ENCODE measurements around the gene EPB41L2.

Gene EPB41L2

DNA sequence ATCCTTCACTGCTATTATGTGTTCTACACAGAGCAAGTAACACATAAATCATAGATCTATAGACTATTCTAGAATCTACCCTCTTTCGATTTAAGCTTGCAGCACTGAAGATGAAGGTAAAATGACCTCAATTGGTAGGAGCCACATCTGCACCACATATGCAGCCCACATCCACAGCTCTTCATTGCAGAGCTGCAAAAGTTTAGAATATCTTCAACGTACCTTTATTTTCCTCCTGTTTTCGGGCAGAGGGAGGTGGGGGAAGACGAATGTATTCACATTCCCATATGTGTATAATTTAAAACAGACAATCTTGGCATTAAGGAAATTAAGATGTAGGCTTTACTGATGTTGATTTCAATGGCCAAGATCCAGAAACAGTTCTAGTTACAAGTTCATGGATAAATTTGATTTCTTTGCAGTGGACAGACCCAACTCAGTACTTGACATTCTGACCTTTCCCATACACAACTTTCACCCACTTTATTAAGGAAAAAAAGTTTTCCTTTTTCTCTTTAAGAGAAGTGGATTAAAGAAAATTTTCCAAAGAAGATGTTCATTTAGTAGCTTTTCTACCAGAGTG is 14.0 kb downstream of the EPB41L2 start:
- Histone ChIP-seq H3K27me3 (ENCODE audit: control insufficient read depth, insufficient read depth, low read length) (no peaks in the 10 kb centered on the region), H3K4me3 (ENCODE audit: low read depth, low read length) (no peak overlapping the region), H3K4me1 (ENCODE audit: control insufficient read depth, insufficient read depth, low read length) (0 out of 2 replicates have a peak, but pooled peaks cover 2% of the 10 kb centered on the region), H3K36me3 (ENCODE audit: control insufficient read depth, insufficient read depth, low read length) (no peaks in the 10 kb centered on the region), H3K27ac (ENCODE audit: low read depth, low read length) (no peak overlapping the region), H3K9me3 (ENCODE audit: control insufficient read depth, insufficient read depth, low read length) (0 out of 2 replicates have a peak, but pooled peaks cover 3% of the 10 kb centered on the region), H3K9ac (ENCODE audit: low read depth, low read length) (no peak overlapping the region)

DNA sequence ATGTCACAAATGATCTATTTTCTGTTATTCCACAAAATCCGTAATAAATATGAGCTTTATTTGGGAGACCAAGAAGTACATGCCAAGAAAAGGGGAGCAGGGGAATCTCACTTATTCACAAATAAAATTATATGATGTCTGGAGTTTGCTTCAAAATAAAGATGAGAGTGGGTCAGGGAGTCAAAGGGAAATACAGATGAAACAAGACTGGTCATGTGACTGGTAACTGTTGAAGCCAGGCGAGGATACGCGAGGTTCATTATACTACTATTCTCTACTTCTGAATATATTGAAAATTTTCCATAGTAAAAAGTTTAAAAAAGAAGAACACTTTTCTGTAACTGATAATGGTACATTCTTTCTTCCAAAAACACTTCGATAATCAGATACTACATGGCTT is 14.6 kb downstream of the EPB41L2 start:
- H3K36me3 ChIP-seq (ENCODE audit: control insufficient read depth, insufficient read depth, low read length) = no peaks in the 10 kb centered on the region
- no peaks in the 10 kb centered on the region for H3K27me3 ChIP-seq (ENCODE audit: control insufficient read depth, insufficient read depth, low read length)
- no peak overlapping the region for H3K9ac ChIP-seq (ENCODE audit: low read depth, low read length)
- H3K9me3 ChIP-seq (ENCODE audit: control insufficient read depth, insufficient read depth, low read length) = no peaks in the 10 kb centered on the region
- no peak overlapping the region for H3K27ac ChIP-seq (ENCODE audit: low read depth, low read length)
- H3K4me1 ChIP-seq (ENCODE audit: control insufficient read depth, insufficient read depth, low read length) = 0 out of 2 replicates have a peak, but pooled peaks cover 2% of the 10 kb centered on the region
- H3K4me3 ChIP-seq (ENCODE audit: low read depth, low read length) = no peak overlapping the region

DNA sequence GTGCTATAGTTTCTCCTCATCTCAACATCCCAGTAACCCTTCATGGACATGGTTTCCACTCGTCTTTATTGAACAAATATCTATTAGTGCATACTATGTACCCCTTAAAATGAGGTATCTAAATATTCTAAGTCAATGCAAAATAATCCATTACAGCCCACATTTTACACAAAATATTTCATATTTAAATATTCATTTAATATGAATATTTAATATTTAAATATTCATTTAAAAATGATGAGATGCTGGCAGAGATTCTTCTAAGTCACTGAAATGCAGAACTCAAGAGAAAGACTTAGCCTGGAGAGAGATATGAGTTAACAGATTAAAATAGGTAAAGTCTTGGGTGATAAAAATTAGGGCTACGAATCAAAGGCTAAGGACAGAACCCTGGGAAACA is 17.9 kb downstream of the EPB41L2 start:
- no peak overlapping the region for H3K4me3 ChIP-seq (ENCODE audit: low read depth, low read length)
- no peak overlapping the region for H3K27ac ChIP-seq (ENCODE audit: low read depth, low read length)
- H3K36me3 ChIP-seq (ENCODE audit: control insufficient read depth, insufficient read depth, low read length) = no peaks in the 10 kb centered on the region
- no peaks in the 10 kb centered on the region for H3K9me3 ChIP-seq (ENCODE audit: control insufficient read depth, insufficient read depth, low read length)
- H3K9ac ChIP-seq (ENCODE audit: low read depth, low read length) = no peak overlapping the region
- H3K4me1 ChIP-seq (ENCODE audit: control insufficient read depth, insufficient read depth, low read length) = 0 out of 2 replicates have a peak, but pooled peaks cover 2% of the 10 kb centered on the region
- no peaks in the 10 kb centered on the region for H3K27me3 ChIP-seq (ENCODE audit: control insufficient read depth, insufficient read depth, low read length)

DNA sequence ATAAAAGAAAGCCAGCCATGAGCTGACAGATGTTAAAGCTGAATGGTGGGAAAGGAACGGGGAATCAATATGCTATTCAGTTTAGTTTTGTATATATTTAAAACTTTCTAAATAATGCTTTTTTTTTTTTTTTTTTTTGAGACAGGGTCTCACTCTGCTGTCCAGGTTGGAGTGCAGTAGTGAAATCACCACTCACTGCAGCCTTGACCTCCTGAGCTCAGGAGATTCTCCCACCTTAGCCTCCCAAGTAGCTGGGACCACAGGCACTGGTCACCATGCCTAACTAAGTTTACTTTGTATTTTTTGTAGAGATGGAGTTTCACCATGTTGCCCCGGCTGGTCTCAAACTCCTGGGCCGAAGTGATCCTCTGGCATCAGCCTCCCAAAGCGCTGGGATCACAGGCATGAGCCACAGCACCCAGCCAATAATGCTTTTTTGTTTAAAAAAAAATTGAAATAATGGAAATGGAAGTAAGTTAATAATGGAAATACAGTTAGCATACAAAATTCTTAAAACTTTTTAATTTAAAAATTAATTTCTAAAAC is 19.1 kb downstream of the EPB41L2 start:
- 0 out of 2 replicates have a peak, but pooled peaks cover 2% of the 10 kb centered on the region for H3K4me1 ChIP-seq (ENCODE audit: control insufficient read depth, insufficient read depth, low read length)
- no peaks in the 10 kb centered on the region for H3K36me3 ChIP-seq (ENCODE audit: control insufficient read depth, insufficient read depth, low read length)
- no peak overlapping the region for H3K4me3 ChIP-seq (ENCODE audit: low read depth, low read length)
- H3K9ac ChIP-seq (ENCODE audit: low read depth, low read length) = no peak overlapping the region
- no peaks in the 10 kb centered on the region for H3K9me3 ChIP-seq (ENCODE audit: control insufficient read depth, insufficient read depth, low read length)
- H3K27me3 ChIP-seq (ENCODE audit: control insufficient read depth, insufficient read depth, low read length) = no peaks in the 10 kb centered on the region
- no peak overlapping the region for H3K27ac ChIP-seq (ENCODE audit: low read depth, low read length)

DNA sequence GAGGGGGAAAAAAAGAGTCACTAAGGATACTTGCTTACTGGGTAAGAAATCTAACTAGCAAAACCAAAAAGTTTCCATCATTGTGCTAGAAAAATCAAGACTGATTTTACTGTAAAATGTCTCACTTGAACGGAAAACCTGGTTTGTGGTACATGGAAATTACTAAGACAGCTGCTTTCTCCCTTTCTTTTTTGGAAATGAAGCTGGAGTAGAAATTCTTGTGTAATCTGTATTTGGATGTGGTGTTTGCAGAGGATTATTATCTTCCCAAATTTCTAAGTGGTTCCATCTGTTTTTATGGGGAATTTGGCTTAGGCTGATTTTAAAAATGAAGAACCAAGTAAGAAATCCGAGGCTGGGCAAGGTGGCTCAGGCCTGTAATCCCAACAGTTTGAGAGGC is 20.4 kb downstream of the EPB41L2 start:
- H3K4me3 ChIP-seq (ENCODE audit: low read depth, low read length) = no peak overlapping the region
- H3K4me1 ChIP-seq (ENCODE audit: control insufficient read depth, insufficient read depth, low read length) = 0 out of 2 replicates have a peak, but pooled peaks cover 2% of the 10 kb centered on the region
- no peaks in the 10 kb centered on the region for H3K27me3 ChIP-seq (ENCODE audit: control insufficient read depth, insufficient read depth, low read length)
- H3K27ac ChIP-seq (ENCODE audit: low read depth, low read length) = no peak overlapping the region
- H3K36me3 ChIP-seq (ENCODE audit: control insufficient read depth, insufficient read depth, low read length) = no peaks in the 10 kb centered on the region
- H3K9me3 ChIP-seq (ENCODE audit: control insufficient read depth, insufficient read depth, low read length) = no peaks in the 10 kb centered on the region
- H3K9ac ChIP-seq (ENCODE audit: low read depth, low read length) = no peak overlapping the region

DNA sequence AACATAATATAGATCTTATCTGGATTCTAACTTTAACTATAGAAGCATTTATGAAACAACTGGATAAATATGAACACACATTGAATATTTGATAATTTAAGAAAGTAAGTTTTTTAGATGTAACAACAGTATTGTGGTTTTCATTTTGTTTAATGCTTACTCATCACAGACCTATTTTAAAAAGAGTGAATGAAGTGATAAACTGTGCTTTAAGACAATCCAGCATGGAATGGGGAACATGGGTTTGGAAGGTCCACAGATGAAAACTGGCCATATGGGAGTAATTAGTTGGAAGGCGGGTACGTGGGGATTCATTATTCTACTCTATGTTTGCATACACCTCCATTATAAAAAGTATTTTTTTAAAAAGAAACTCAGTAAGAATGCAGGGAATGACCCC is 21.2 kb downstream of the EPB41L2 start:
- H3K27ac ChIP-seq (ENCODE audit: low read depth, low read length) = no peak overlapping the region
- no peaks in the 10 kb centered on the region for H3K9me3 ChIP-seq (ENCODE audit: control insufficient read depth, insufficient read depth, low read length)
- no peak overlapping the region for H3K9ac ChIP-seq (ENCODE audit: low read depth, low read length)
- no peak overlapping the region for H3K4me3 ChIP-seq (ENCODE audit: low read depth, low read length)
- H3K36me3 ChIP-seq (ENCODE audit: control insufficient read depth, insufficient read depth, low read length) = no peaks in the 10 kb centered on the region
- no peaks in the 10 kb centered on the region for H3K27me3 ChIP-seq (ENCODE audit: control insufficient read depth, insufficient read depth, low read length)
- H3K4me1 ChIP-seq (ENCODE audit: control insufficient read depth, insufficient read depth, low read length) = 0 out of 2 replicates have a peak, but pooled peaks cover 2% of the 10 kb centered on the region

DNA sequence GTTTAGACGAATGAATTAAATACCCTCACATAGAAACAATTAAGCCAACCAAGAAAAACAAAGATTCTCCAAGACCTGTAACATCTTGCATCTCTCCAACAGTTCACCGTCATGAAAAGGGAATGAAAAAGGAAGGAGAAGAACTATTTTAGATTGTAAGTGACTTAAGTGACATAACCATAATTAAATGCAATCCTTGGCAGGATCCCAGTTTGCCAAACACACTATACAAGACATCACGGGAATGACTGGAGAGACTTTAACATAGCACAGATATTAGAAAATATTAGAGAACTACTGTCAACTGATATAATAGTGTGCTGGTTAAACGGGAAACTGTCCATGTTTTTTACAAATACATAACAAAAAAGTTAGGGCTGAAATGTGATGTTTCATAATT is 22.2 kb downstream of the EPB41L2 start:
- no peak overlapping the region for H3K4me3 ChIP-seq (ENCODE audit: low read depth, low read length)
- no peaks in the 10 kb centered on the region for H3K4me1 ChIP-seq (ENCODE audit: control insufficient read depth, insufficient read depth, low read length)
- no peak overlapping the region for H3K27ac ChIP-seq (ENCODE audit: low read depth, low read length)
- no peaks in the 10 kb centered on the region for H3K9me3 ChIP-seq (ENCODE audit: control insufficient read depth, insufficient read depth, low read length)
- H3K27me3 ChIP-seq (ENCODE audit: control insufficient read depth, insufficient read depth, low read length) = no peaks in the 10 kb centered on the region
- no peaks in the 10 kb centered on the region for H3K36me3 ChIP-seq (ENCODE audit: control insufficient read depth, insufficient read depth, low read length)
- no peak overlapping the region for H3K9ac ChIP-seq (ENCODE audit: low read depth, low read length)

DNA sequence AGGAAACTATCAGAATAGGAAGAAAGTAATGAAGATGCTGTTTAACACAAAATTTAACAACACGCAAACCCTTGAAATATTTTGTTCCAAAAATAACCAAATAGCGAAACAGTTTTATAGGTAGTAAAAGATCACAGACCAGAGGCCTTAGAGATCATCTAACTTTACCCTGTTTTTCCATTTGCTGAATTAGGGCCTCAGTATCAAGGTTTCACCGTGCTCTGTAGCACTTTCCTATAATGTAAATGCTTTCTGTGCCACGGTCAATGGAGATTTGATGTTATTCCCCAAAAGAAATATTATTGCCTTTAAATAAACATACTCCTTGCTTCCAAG is 23.7 kb downstream of the EPB41L2 start:
- H3K4me3 ChIP-seq (ENCODE audit: low read depth, low read length) = no peak overlapping the region
- no peak overlapping the region for H3K9ac ChIP-seq (ENCODE audit: low read depth, low read length)
- no peaks in the 10 kb centered on the region for H3K4me1 ChIP-seq (ENCODE audit: control insufficient read depth, insufficient read depth, low read length)
- no peak overlapping the region for H3K27ac ChIP-seq (ENCODE audit: low read depth, low read length)
- H3K36me3 ChIP-seq (ENCODE audit: control insufficient read depth, insufficient read depth, low read length) = no peaks in the 10 kb centered on the region
- no peaks in the 10 kb centered on the region for H3K27me3 ChIP-seq (ENCODE audit: control insufficient read depth, insufficient read depth, low read length)
- no peaks in the 10 kb centered on the region for H3K9me3 ChIP-seq (ENCODE audit: control insufficient read depth, insufficient read depth, low read length)

DNA sequence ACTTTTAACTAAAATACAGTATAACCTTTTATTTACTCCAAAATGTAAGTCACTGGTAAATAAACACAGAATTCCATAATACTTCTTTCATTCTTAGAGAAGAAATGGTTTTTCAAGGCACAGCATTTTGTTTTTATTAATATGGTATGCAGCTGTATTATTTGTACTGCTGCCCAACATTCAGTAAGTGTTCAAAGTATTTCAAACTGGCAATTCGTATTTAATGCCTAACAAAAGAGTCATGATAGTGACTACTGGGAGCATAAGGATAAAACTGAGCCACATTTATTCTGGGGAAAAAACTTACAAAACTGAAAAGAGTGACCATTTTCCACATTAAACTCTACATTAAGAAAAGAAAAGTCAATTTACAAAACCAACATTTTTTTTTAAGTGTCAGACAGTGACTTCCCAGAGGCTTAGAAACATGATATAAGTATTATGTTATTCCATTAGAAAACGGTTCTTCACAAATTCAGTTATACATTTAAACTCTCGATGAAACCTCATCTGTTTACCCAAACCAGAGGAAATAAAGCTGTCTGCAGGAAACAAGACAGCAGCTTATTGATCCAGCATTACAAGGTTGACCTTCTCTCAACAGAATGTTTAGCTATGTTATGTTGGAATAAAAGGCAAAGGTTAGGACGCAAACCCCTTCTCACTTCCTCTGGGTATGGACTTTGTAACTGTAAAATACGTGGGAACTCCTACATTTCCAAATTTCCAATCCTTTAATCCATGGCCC is 24.3 kb downstream of the EPB41L2 start:
- H3K4me3 ChIP-seq (ENCODE audit: low read depth, low read length) = no peak overlapping the region
- H3K27me3 ChIP-seq (ENCODE audit: control insufficient read depth, insufficient read depth, low read length) = no peaks in the 10 kb centered on the region
- no peaks in the 10 kb centered on the region for H3K9me3 ChIP-seq (ENCODE audit: control insufficient read depth, insufficient read depth, low read length)
- no peak overlapping the region for H3K27ac ChIP-seq (ENCODE audit: low read depth, low read length)
- no peak overlapping the region for H3K9ac ChIP-seq (ENCODE audit: low read depth, low read length)
- no peaks in the 10 kb centered on the region for H3K4me1 ChIP-seq (ENCODE audit: control insufficient read depth, insufficient read depth, low read length)
- no peaks in the 10 kb centered on the region for H3K36me3 ChIP-seq (ENCODE audit: control insufficient read depth, insufficient read depth, low read length)

DNA sequence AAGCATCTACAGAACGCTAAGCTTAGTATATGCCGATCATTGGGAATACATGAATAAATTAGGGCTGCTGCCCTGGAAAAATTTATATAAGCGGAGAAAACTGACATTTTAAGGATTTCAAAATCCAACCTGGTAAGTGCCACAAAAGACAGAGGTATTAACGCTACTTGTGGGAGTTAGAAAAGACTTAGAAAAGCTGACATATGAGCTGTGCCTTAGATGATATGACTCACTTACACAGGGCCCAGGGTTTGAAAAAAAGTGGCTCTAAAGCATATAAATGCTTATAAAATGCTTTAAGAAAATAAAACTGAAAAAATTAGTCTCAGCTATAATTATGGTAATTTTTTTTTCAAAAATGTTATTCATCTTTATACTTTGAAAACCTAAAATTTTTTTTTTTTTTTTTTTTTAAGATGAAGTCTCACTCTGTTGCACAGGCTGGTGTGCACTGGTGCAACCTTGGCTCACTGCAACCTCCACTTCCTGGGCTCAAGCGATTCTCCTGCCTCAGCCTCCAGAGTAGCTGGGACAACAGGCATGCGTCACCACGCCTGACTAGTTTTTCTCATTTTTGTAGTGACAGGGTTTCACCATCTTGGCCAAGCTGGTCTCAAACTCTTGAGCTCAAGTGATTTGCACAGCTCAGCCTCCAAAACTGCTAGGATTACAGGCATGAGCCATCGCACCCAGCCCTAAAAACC is 25.7 kb downstream of the EPB41L2 start:
- Histone ChIP-seq H3K36me3 (ENCODE audit: control insufficient read depth, insufficient read depth, low read length) (no peaks in the 10 kb centered on the region), H3K4me3 (ENCODE audit: low read depth, low read length) (no peak overlapping the region), H3K27me3 (ENCODE audit: control insufficient read depth, insufficient read depth, low read length) (no peaks in the 10 kb centered on the region), H3K4me1 (ENCODE audit: control insufficient read depth, insufficient read depth, low read length) (no peaks in the 10 kb centered on the region), H3K9ac (ENCODE audit: low read depth, low read length) (no peak overlapping the region), H3K27ac (ENCODE audit: low read depth, low read length) (no peak overlapping the region), H3K9me3 (ENCODE audit: control insufficient read depth, insufficient read depth, low read length) (no peaks in the 10 kb centered on the region)

DNA sequence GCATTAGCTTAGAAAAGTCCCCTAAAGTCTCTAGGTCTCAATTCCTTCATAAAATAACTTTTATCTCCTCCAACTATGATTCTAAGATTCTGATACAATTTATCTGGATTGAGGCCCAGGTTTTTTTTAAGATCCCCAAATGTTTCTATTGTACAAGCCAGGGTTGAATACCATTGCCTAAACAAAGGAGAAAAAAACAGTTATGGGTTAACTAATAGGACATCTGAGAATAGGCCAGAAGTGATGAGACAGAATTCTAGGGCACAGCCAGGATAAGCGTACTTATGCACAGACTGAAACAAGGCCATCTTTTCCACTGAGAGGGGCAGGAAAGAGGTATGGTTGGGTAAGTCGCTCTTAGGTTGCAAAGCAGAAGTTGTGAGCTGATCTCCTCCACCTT is 26.4 kb downstream of the EPB41L2 start:
- Histone ChIP-seq H3K9ac (ENCODE audit: low read depth, low read length) (no peak overlapping the region), H3K4me3 (ENCODE audit: low read depth, low read length) (no peak overlapping the region), H3K36me3 (ENCODE audit: control insufficient read depth, insufficient read depth, low read length) (no peaks in the 10 kb centered on the region), H3K9me3 (ENCODE audit: control insufficient read depth, insufficient read depth, low read length) (no peaks in the 10 kb centered on the region), H3K27ac (ENCODE audit: low read depth, low read length) (no peak overlapping the region), H3K27me3 (ENCODE audit: control insufficient read depth, insufficient read depth, low read length) (no peaks in the 10 kb centered on the region), H3K4me1 (ENCODE audit: control insufficient read depth, insufficient read depth, low read length) (no peaks in the 10 kb centered on the region)

Measured in HUES48 (cell line).